PC-3 (cell line): ENCODE results near the gene LRP10. TPM values are rescaled to one million over a fixed set of nuclear protein-coding genes. Genes with fewer than 3 reads are reported as not detected.

Experiments used
- ATAC-seq: fragments of 200-7000 bp; cut with Tn5 transposase; 2 replicates; pipeline ENCODE4 v1.9.1; 2020; ENCODE audit warnings: mild to moderate bottlenecking, moderate library complexity
- BruUV-seq: library from RNA; stranded (reverse); fragments of 400-500 nt; replicated peaks from 2 replicates; lab custom pipeline; 2021; lab: Mats Ljungman, UMichigan
- CTCF ChIA-PET: fragments of 300-600 bp; sonication (Branson Sonifier 250); formaldehyde crosslinking; loops from one replicate; lab custom pipeline; 2022; ENCODE audit warnings: antibody characterized with exemption; lab: Charles Lee
- POLR2A ChIA-PET: fragments of 300-600 bp; sonication (Branson Sonifier 250); formaldehyde crosslinking; loops from one replicate; lab custom pipeline; 2022; ENCODE audit warnings: antibody characterized with exemption; ENCODE audit not compliant: unreplicated experiment; lab: Charles Lee
- DNase-seq: peaks from one replicate; pipeline ENCODE4 v3.0.0-alpha.2; 2015
- H2AFZ ChIP-seq: fragments of 300-600 bp; sonication (generic); 2 replicates; pipeline ENCODE4 v1.6.0; 2016; ENCODE audit warnings: antibody characterized with exemption, low read length
- H3F3A ChIP-seq: fragments of 300-600 bp; sonication (generic); one replicate; pipeline ENCODE4 v1.6.0; 2017; ENCODE audit warnings: antibody characterized with exemption, low read length, control low read depth, mild to moderate bottlenecking; ENCODE audit not compliant: unreplicated experiment
- H3K27ac ChIP-seq: fragments of 300-600 bp; sonication (generic); 2 replicates; pipeline ENCODE4 v1.5.1; 2016; ENCODE audit warnings: mild to moderate bottlenecking, low read length
- H3K27me3 ChIP-seq: fragments of 300-600 bp; sonication (generic); 2 replicates; pipeline ENCODE4 v1.6.1; 2016; ENCODE audit warnings: low read length, mixed read lengths
- H3K36me3 ChIP-seq: fragments of 300-600 bp; sonication (generic); 2 replicates; pipeline ENCODE4 v1.6.1; 2016; ENCODE audit warnings: low read depth, mixed run types, low read length, mixed read lengths
- H3K4me1 ChIP-seq: fragments of 300-600 bp; sonication (generic); 2 replicates; pipeline ENCODE4 v1.5.1; 2016; ENCODE audit warnings: low read length; ENCODE audit not compliant: insufficient read depth
- H3K4me2 ChIP-seq: fragments of 300-600 bp; sonication (generic); 2 replicates; pipeline ENCODE4 v1.6.0; 2016; ENCODE audit warnings: low read length
- H3K4me3 ChIP-seq: fragments of 300-600 bp; sonication (generic); 2 replicates; pipeline ENCODE4 v1.5.1; 2016; ENCODE audit warnings: mild to moderate bottlenecking, low read length, mixed read lengths
- H3K79me2 ChIP-seq: fragments of 300-600 bp; sonication (generic); 2 replicates; pipeline ENCODE4 v1.6.1; 2017; ENCODE audit warnings: low read length, mixed read lengths
- H3K9ac ChIP-seq: fragments of 300-600 bp; sonication (generic); 2 replicates; pipeline ENCODE4 v1.6.0; 2016; ENCODE audit warnings: mild to moderate bottlenecking, low read length
- H3K9me2 ChIP-seq: fragments of 300-600 bp; sonication (generic); replicated peaks from 2 replicates; pipeline ENCODE4 v1.6.1; 2016; ENCODE audit warnings: mixed run types, low read length, mixed read lengths
- H3K9me3 ChIP-seq: fragments of 300-600 bp; sonication (generic); 2 replicates; pipeline ENCODE4 v1.6.1; 2016; ENCODE audit warnings: low read length, mixed read lengths
- H4K20me1 ChIP-seq: fragments of 300-600 bp; sonication (generic); 2 replicates; pipeline ENCODE4 v1.6.1; 2016; ENCODE audit warnings: low read length, mixed read lengths
- EZH2 ChIP-seq: fragments of 300-600 bp; sonication (generic); IDR thresholded peaks from one replicate; pipeline ENCODE4 v1.6.1; 2017; ENCODE audit warnings: antibody characterized with exemption, mild to moderate bottlenecking, low read length; ENCODE audit not compliant: unreplicated experiment
- EZH2phosphoT487 ChIP-seq: fragments of 300-600 bp; sonication (generic); IDR thresholded peaks from 2 replicates; pipeline ENCODE4 v1.6.1; 2018; ENCODE audit warnings: mild to moderate bottlenecking, antibody characterized with exemption, low read length, borderline replicate concordance
- intact Hi-C: fragments of 100-400 bp; cut with micrococcal nuclease; formaldehyde crosslinking; loops from 2 replicates; pipeline ENCODE4 v1.9.0; 2023
- total RNA-seq: library from RNA; depleted of rRNA; stranded (reverse); fragments of >200 nt; gene quantifications from 2 replicates; pipeline ENCODE4 v1.2.3, GENCODE V29; 2014
- TF ChIP-seq, protein P1 (sequence below): fragments of 300-600 bp; sonication (generic); conservative IDR thresholded peaks from 2 replicates; pipeline ENCODE4 v1.5.1; 2017; ENCODE audit warnings: antibody characterized with exemption, low read depth, mild to moderate bottlenecking, low read length

The LRP10 gene
- total RNA-seq, 1 experiment from 2014 or later, result 46.5 TPM

DNA sequence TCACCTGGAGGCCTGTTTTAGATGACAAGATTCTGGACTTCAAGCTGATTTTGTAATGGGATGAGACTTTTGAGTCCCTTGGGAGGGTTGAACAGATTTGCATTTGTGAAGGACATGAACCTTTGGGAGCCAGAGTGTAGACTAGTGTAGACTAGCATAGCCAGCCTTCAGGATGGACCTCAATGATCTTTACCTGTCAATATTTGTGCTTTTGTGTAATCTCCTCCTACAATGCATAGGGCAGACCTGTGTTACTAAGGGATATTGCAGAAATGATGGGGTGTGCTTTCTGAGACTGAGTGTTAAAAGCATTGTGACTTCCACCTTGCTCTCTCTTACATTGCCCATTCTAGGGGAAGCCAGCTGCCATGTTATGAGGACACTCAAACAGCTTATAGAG lies 9.9 kb upstream of the LRP10 start:
- Histone ChIP-seq H2AFZ (no peak overlapping the region), H3K27ac (no peak overlapping the region), H3F3A (no peaks in the 10 kb centered on the region), H3K9me3 (no peaks in the 10 kb centered on the region), H3K9ac (no peak overlapping the region), H3K9me2 (no peaks in the 10 kb centered on the region), H4K20me1 (no peaks in the 10 kb centered on the region), H3K79me2 (no peaks in the 10 kb centered on the region), H3K4me3 (no peak overlapping the region), H3K36me3 (no peaks in the 10 kb centered on the region), H3K4me2 (no peak overlapping the region), H3K27me3 (no peaks in the 10 kb centered on the region), H3K4me1 (no peaks in the 10 kb centered on the region)
- DNase-seq (no peak), ATAC-seq (no peak)
- ChIA-PET CTCF (no interaction called here), POLR2A (no interaction called here)
- BruUV-seq, result no TSS peak
- intact Hi-C loops, result no loop called here
- no peak for TF ChIP-seq EZH2phosphoT487
- TF ChIP-seq, protein P1, sequence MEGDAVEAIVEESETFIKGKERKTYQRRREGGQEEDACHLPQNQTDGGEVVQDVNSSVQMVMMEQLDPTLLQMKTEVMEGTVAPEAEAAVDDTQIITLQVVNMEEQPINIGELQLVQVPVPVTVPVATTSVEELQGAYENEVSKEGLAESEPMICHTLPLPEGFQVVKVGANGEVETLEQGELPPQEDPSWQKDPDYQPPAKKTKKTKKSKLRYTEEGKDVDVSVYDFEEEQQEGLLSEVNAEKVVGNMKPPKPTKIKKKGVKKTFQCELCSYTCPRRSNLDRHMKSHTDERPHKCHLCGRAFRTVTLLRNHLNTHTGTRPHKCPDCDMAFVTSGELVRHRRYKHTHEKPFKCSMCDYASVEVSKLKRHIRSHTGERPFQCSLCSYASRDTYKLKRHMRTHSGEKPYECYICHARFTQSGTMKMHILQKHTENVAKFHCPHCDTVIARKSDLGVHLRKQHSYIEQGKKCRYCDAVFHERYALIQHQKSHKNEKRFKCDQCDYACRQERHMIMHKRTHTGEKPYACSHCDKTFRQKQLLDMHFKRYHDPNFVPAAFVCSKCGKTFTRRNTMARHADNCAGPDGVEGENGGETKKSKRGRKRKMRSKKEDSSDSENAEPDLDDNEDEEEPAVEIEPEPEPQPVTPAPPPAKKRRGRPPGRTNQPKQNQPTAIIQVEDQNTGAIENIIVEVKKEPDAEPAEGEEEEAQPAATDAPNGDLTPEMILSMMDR, result no peak
- no peak for TF ChIP-seq EZH2

DNA sequence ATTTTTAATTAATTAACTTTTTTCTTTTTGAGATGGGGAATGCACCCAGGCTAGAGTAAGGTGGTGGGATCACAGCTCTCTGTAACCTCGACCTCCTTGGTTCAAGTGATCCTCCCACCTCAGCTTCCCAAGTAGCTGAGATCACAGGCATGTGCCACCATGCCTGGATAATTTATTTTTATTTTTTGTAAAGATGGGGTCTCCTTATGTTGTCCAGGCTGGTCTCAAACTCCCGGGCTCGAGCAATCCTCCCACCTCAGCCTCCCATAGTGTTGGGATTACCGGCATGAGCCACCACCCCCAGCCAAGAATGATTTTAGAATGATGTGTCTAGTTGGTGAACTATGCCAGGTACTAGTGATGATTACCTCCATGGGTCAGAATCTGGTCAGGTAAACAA lies 6.6 kb upstream of the LRP10 start:
- Histone ChIP-seq H4K20me1 (no peaks in the 10 kb centered on the region), H3K27ac (no peak overlapping the region), H3K36me3 (no peaks in the 10 kb centered on the region), H3K79me2 (no peaks in the 10 kb centered on the region), H3K9me3 (no peaks in the 10 kb centered on the region), H3F3A (no peaks in the 10 kb centered on the region), H3K4me1 (no peaks in the 10 kb centered on the region), H3K9ac (no peak overlapping the region), H3K4me3 (no peak overlapping the region), H3K9me2 (no peaks in the 10 kb centered on the region), H2AFZ (no peak overlapping the region), H3K4me2 (no peak overlapping the region), H3K27me3 (no peaks in the 10 kb centered on the region)
- ATAC-seq (no peak), DNase-seq (no peak)
- no peak for TF ChIP-seq EZH2phosphoT487
- TF ChIP-seq, protein P1, result no peak
- no peak for TF ChIP-seq EZH2
- ChIA-PET POLR2A (no interaction called here), CTCF (no interaction called here)
- no TSS peak for BruUV-seq
- intact Hi-C loops, result no loop called here

DNA sequence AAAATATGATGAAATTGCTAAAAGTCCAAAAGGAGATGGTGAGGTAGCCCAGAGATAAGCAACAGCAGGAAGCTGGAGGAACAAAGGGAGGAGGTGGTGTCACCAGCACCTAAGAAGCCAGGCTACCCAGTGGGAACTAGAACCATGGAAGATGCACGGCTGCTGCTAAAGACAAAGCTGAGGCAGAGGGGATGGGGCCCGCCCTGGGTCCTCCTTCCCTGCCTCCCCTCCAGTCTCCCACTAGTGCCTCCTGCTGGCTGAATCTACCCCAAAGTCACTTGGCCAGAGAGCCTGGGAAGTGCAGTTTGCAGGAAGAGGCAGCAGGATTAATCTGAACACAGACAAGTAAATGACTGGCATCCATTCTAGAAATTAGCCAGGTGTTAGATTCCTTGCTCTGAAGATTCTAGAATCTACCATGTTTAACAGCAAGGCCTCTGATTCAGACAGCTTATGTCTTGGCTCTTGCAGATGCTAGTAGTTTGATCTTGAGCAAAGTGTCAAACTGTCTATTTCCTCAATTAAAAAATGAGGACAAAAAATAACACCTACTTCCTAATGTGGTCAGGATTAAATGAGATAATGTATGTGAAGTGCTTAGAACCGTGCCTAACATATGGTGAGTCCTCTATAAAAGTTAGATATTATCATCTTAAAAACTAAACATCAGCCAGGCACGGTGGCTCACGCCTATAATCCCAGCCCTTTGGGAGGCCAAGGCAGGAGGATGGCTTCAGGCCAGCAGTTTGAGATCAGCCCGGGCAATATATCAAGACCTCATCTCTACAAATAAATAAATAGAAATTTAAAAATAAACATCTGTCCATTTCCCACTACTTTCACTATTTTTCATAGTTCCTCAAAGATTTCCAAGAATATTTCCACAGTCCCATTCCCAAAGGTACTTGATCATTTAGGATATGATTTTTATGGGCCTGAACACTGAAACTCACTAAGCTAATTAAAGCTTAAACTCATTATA lies 5.8 kb upstream of the LRP10 start:
- no peaks in the 10 kb centered on the region for H3K27me3 ChIP-seq
- H3K36me3 ChIP-seq, result no peaks in the 10 kb centered on the region
- intact Hi-C loops, result no loop called here
- TF ChIP-seq EZH2phosphoT487 (no peak), EZH2 (no peak)
- TF ChIP-seq, protein P1, result peak; percentile 54
- no peaks in the 10 kb centered on the region for H3K9me3 ChIP-seq
- no peak overlapping the region for H3K4me3 ChIP-seq
- ChIA-PET POLR2A (no interaction called here), CTCF (interaction anchor here (0.6 kb wide), 1 partner anchor 15 kb away, joined by 5 read pairs; no protein-coding TSS in a partner anchor)
- H3K9ac ChIP-seq, result no peak overlapping the region
- H3K9me2 ChIP-seq, result no peaks in the 10 kb centered on the region
- H4K20me1 ChIP-seq, result no peaks in the 10 kb centered on the region
- no peak overlapping the region for H2AFZ ChIP-seq
- H3K27ac ChIP-seq, result no peak overlapping the region
- peaks cover 3% of the 10 kb centered on the region for H3F3A ChIP-seq
- H3K4me2 ChIP-seq, result no peak overlapping the region
- no peaks in the 10 kb centered on the region for H3K79me2 ChIP-seq
- no peak for DNase-seq
- peaks cover 5% of the 10 kb centered on the region for H3K4me1 ChIP-seq
- no peak for ATAC-seq
- BruUV-seq, result no TSS peak
